ENCODE data around the gene DUSP28.

Gene DUSP28

DNA sequence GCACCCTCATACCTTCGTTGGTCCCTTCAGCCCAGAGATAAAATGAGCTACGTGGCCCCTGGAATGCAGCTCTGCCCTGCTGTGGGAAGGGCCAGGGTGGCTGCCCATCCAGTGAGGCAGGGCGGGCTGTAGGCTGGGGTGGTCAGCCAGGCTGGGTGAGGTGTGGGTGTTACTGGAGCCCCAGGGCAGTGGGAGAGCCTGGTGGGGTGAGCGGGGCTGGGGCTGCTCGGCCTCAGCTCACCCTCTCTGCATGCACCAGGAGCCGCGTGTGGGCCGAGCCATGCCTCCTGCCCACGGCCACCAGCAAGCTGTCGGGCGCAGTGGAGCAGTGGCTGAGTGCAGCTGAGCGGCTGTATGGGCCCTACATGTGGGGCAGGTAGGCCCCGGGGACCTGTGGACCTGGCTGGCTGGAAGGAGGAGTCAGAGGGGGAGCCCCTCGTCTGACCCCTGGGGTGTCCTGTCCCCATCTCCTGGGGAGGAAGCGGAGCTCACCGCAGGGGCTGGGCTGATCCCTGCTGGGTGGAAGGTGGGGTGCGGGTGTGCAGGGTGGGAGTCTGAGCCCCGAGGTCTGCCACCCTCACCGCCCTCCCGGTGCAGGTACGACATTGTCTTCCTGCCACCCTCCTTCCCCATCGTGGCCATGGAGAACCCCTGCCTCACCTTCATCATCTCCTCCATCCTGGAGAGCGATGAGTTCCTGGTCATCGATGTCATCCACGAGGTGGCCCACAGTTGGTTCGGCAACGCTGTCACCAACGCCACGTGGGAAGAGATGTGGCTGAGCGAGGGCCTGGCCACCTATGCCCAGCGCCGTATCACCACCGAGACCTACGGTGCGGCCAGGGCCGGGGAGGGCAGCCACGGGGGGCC lies 13.6 kb downstream of the DUSP28 start:
- no peak overlapping the region for H3K27ac ChIP-seq (ENCODE audit: low read depth, low read length, severe bottlenecking)
- no peaks in the 10 kb centered on the region for H3K9me3 ChIP-seq (ENCODE audit: control insufficient read depth, low read length)
- WGBS, 2 experiments (ENCODE audit: insufficient coverage in 2 of 2) = 90 to 94% methylated on average over 28 to 34 of the region's 37 CpGs
- no peak overlapping the region for H3K4me3 ChIP-seq (ENCODE audit: extremely low read depth, insufficient read depth, low read length, poor library complexity, severe bottlenecking)
- H3K36me3 ChIP-seq (ENCODE audit: control insufficient read depth, insufficient read depth, low read length) = peaks cover 26% of the 10 kb centered on the region
- peaks cover 6% of the 10 kb centered on the region for H3K4me1 ChIP-seq (ENCODE audit: control insufficient read depth, insufficient read depth, low read length, poor library complexity, severe bottlenecking)

DNA sequence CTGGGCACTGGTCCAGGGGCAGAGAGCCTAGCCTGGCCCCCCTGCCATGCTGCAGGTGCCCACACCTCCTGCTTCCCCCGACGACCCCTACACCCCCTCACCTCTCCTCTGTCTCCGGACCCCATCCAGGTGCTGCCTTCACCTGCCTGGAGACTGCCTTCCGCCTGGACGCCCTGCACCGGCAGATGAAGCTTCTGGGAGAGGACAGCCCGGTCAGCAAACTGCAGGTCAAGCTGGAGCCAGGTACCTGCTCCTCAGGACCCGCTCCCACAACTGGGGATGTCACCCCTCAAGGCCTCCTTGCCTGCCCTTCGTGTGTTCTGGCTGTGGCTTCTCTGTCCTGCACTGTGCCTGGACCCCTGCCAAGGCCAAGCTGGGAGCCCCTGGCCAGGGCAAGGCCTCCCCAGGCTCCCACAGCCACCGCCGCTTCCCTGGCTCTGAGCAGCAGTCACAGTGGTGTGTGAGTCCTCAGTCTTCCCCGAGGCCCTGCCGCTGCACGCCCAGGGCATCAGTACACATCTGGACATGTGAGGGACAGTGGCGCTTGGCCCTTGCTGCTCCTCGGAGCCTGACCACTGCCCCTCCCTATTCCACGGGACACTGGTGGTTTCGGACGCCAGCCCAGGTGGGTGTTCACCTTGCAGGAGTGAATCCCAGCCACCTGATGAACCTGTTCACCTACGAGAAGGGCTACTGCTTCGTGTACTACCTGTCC lies 14.4 kb downstream of the DUSP28 start:
- Histone ChIP-seq H3K9me3 (ENCODE audit: control insufficient read depth, low read length) (no peaks in the 10 kb centered on the region), H3K27ac (ENCODE audit: low read depth, low read length, severe bottlenecking) (no peak overlapping the region), H3K36me3 (ENCODE audit: control insufficient read depth, insufficient read depth, low read length) (peaks cover 29% of the 10 kb centered on the region), H3K4me3 (ENCODE audit: extremely low read depth, insufficient read depth, low read length, poor library complexity, severe bottlenecking) (no peak overlapping the region), H3K4me1 (ENCODE audit: control insufficient read depth, insufficient read depth, low read length, poor library complexity, severe bottlenecking) (peaks cover 8% of the 10 kb centered on the region)
- WGBS, 2 experiments (ENCODE audit: insufficient coverage in 2 of 2) = 88 to 93% methylated on average over 17 to 21 of the region's 21 CpGs

DNA sequence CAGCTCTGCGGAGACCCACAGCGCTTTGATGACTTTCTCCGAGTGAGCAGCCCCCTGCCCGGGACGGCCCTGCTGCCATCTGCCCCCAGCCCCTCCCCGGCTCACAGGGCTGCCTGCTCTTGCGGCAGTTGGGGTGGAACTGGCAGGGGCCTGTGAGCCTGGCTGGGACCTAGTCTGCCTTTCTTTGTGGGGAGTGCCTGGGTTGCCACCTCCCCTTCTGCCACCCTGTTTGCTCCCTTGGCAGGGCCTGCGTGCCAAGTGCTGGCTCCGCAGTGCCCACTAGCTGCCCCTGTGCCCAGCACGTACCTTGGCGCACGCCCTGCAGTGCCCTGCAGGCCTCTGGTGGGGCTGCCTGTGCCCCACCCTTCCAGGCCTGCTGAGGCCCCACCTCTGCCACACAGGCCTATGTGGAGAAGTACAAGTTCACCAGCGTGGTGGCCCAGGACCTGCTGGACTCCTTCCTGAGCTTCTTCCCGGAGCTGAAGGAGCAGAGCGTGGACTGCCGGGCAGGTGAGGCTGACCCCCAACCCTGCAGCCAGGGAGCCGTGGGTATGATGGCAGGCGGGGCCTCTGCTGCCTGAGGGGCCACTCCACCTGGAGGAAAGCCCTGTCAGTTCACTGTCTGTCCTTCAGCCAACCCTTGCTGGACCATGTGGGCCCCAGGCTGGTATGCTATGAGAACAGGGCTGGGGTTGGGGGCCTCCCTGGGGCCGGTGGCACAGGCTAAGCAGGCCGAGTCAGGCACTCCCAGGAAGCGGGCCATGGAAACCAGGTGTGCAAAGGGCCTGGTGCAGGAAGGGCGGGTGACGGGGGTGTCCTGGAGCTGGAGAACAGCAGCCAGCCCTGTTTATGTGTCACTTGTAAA lies 15.2 kb downstream of the DUSP28 start:
- WGBS, 2 experiments (ENCODE audit: insufficient coverage in 2 of 2) = 91 to 92% methylated on average over 19 to 23 of the region's 23 CpGs
- Histone ChIP-seq H3K9me3 (ENCODE audit: control insufficient read depth, low read length) (no peaks in the 10 kb centered on the region), H3K27ac (ENCODE audit: low read depth, low read length, severe bottlenecking) (no peak overlapping the region), H3K36me3 (ENCODE audit: control insufficient read depth, insufficient read depth, low read length) (peaks cover 32% of the 10 kb centered on the region), H3K4me3 (ENCODE audit: extremely low read depth, insufficient read depth, low read length, poor library complexity, severe bottlenecking) (no peak overlapping the region), H3K4me1 (ENCODE audit: control insufficient read depth, insufficient read depth, low read length, poor library complexity, severe bottlenecking) (peaks cover 15% of the 10 kb centered on the region)

DNA sequence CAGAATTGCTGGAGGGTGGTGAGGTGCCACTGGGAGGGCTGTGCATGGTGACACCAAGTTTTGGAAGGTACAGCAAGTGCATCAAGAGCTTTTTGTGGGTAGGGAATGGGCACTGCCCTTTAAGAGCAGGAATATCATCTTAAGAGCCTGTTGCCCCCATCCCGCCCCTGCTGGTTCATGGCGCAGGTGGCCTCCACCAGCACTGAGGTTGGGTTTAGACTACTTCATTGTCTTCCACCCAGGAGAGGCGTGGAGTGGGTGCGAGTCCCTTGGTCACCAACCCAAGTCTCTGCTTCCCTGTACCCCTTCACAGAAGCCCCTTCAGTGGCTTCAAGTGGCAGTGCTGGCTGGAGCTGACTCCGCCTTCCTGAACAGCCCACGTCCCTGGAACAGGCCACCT lies 15.9 kb downstream of the DUSP28 start:
- H3K36me3 ChIP-seq (ENCODE audit: control insufficient read depth, insufficient read depth, low read length) = peaks cover 32% of the 10 kb centered on the region
- no peaks in the 10 kb centered on the region for H3K9me3 ChIP-seq (ENCODE audit: control insufficient read depth, low read length)
- H3K4me3 ChIP-seq (ENCODE audit: extremely low read depth, insufficient read depth, low read length, poor library complexity, severe bottlenecking) = no peak overlapping the region
- WGBS, 2 experiments (ENCODE audit: insufficient coverage in 2 of 2) = 87 to 90% methylated on average over 4 of the region's 6 CpGs
- peaks cover 18% of the 10 kb centered on the region for H3K4me1 ChIP-seq (ENCODE audit: control insufficient read depth, insufficient read depth, low read length, poor library complexity, severe bottlenecking)
- H3K27ac ChIP-seq (ENCODE audit: low read depth, low read length, severe bottlenecking) = no peak overlapping the region

DNA sequence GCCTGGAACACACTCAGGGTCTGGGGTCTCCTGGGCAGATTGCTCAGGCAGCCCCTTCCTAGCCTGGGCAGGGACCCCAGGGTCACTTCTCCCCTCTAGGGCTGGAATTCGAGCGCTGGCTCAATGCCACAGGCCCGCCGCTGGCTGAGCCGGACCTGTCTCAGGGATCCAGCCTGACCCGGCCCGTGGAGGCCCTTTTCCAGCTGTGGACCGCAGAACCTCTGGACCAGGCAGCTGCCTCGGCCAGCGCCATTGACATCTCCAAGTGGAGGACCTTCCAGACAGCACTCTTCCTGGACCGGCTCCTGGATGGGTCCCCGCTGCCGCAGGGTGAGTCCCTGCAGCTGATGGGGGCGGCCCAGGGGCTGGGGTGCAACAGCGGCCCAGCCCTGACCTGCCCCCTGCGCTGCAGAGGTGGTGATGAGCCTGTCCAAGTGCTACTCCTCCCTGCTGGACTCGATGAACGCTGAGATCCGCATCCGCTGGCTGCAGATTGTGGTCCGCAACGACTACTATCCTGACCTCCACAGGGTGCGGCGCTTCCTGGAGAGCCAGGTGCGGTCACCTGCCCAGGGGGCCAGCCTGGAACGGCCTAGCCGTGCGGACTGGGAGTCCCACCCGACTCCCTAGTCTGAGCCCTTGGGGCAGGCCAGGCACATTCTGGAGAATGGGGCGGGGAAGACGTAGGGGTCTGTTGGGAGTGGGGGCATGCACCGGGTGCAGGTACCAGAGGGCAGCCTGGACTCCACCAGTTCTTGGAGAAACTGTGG lies 16.5 kb downstream of the DUSP28 start:
- H3K27ac ChIP-seq (ENCODE audit: low read depth, low read length, severe bottlenecking) = no peak overlapping the region
- 95 to 96% methylated on average over 30 to 32 of the region's 32 CpGs for WGBS, 2 experiments (ENCODE audit: insufficient coverage in 2 of 2)
- peaks cover 18% of the 10 kb centered on the region for H3K4me1 ChIP-seq (ENCODE audit: control insufficient read depth, insufficient read depth, low read length, poor library complexity, severe bottlenecking)
- peaks cover 36% of the 10 kb centered on the region for H3K36me3 ChIP-seq (ENCODE audit: control insufficient read depth, insufficient read depth, low read length)
- H3K4me3 ChIP-seq (ENCODE audit: extremely low read depth, insufficient read depth, low read length, poor library complexity, severe bottlenecking) = no peak overlapping the region
- no peaks in the 10 kb centered on the region for H3K9me3 ChIP-seq (ENCODE audit: control insufficient read depth, low read length)

DNA sequence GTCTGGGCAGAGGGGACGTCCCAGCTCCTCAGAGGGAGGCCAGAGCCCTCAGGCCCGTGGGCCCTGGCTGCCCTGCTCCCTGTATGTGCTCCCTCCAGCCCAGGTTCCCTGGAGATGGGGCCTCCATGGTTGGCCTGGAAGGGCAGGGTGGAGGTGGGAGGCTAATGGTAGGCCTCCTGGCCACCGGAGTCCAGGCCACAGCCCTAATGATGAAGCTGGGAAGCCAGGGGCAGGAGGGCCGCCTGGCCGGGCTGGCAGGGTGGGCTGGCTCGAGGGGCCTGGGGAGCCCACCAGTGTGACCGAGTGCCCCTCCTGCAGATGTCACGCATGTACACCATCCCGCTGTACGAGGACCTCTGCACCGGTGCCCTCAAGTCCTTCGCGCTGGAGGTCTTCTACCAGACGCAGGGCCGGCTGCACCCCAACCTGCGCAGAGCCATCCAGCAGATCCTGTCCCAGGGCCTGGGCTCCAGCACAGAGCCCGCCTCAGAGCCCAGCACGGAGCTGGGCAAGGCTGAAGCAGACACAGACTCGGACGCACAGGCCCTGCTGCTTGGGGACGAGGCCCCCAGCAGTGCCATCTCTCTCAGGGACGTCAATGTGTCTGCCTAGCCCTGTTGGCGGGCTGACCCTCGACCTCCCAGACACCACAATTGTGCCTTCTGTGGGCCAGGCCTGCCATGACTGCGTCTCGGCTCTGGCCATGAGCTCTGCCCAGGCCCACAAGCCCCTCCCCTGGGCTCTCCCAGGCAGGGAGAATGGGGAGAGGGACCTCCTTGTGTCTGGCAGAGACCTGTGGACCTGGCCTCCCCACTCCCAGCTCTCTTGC lies 17.3 kb downstream of the DUSP28 start:
- 91 to 94% methylated on average over 24 to 25 of the region's 26 CpGs for WGBS, 2 experiments (ENCODE audit: insufficient coverage in 2 of 2)
- no peaks in the 10 kb centered on the region for H3K9me3 ChIP-seq (ENCODE audit: control insufficient read depth, low read length)
- H3K27ac ChIP-seq (ENCODE audit: low read depth, low read length, severe bottlenecking) = no peak overlapping the region
- H3K4me1 ChIP-seq (ENCODE audit: control insufficient read depth, insufficient read depth, low read length, poor library complexity, severe bottlenecking) = peaks cover 18% of the 10 kb centered on the region
- peaks cover 37% of the 10 kb centered on the region for H3K36me3 ChIP-seq (ENCODE audit: control insufficient read depth, insufficient read depth, low read length)
- H3K4me3 ChIP-seq (ENCODE audit: extremely low read depth, insufficient read depth, low read length, poor library complexity, severe bottlenecking) = no peak overlapping the region

DNA sequence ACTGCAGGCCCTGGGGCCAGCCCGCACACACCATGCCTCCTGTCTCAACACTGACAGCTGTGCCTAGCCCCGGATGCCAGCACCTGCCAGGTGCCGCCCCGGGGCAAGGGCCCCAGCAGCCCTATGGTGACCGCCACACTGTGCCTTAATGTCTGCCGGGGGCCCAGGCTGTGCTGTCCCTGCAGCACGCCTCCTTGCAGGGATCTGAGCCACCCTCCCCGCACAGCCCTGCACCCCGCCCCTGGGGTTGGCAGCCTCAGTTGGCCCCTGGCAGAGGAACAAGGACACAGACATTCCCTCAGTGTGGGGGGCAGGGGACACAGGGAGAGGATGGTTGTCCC lies 17.9 kb downstream of the DUSP28 start:
- Histone ChIP-seq H3K4me3 (ENCODE audit: extremely low read depth, insufficient read depth, low read length, poor library complexity, severe bottlenecking) (no peak overlapping the region), H3K36me3 (ENCODE audit: control insufficient read depth, insufficient read depth, low read length) (peaks cover 43% of the 10 kb centered on the region), H3K27ac (ENCODE audit: low read depth, low read length, severe bottlenecking) (no peak overlapping the region), H3K4me1 (ENCODE audit: control insufficient read depth, insufficient read depth, low read length, poor library complexity, severe bottlenecking) (peaks cover 19% of the 10 kb centered on the region), H3K9me3 (ENCODE audit: control insufficient read depth, low read length) (no peaks in the 10 kb centered on the region)
- WGBS, 2 experiments (ENCODE audit: insufficient coverage in 2 of 2) = 93 to 100% methylated on average over 8 to 9 of the region's 9 CpGs

DNA sequence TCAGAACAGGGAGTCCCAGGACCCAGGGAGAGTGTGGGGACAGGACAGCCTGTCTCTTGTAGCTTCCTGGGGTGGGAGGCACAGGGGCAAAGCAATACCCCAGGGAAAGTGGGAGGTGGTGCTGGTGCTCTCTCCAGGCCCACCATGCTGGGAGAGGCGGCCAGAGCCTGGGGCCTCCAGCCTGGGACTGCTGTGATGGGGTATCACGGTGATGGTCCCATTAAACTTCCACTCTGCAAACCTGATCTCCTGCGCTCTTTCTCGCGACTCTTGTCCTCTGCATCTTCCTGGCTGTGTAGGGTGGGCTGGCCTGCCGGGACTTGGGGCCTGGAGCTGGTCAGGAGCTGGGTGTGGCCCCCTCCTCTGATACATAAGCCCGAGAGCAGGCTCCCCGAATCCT lies 18.3 kb downstream of the DUSP28 start:
- no peak overlapping the region for H3K4me3 ChIP-seq (ENCODE audit: extremely low read depth, insufficient read depth, low read length, poor library complexity, severe bottlenecking)
- WGBS, 2 experiments (ENCODE audit: insufficient coverage in 2 of 2) = 93 to 96% methylated on average over 6 to 7 of the region's 8 CpGs

DNA sequence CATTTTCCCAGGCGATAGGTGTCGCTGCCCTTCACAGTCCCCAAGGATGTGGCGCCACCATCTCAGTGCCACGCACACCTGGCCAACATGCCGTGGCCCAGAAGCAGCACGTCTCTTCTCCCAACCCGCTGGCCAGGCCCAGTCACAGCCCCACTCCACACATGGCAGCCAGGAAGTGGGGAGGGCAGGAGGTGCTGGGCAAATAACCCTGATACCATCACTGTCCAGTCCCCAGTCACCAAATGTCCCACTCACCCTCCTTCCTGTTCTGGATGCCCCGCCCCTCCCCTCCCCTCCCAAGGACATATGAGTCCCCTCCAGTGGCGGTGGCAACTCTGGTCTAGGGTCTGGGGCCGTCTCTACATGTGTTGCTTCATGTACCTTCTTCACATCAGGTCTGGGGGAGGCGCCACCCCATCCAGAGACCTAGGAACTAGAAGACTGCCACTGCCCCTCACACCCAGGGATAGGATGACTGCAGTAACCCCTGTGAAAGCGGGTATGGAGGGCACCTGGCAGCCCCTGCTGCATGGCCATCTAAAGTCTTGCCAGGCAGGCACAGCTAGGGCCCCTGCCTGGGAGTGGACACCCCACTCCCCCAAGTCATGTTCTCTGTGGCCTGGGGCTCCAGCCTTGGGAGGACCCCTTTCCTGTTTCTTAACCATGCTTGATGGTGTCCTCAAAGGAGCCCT lies 19.1 kb downstream of the DUSP28 start:
- Histone ChIP-seq H3K4me3 (ENCODE audit: extremely low read depth, insufficient read depth, low read length, poor library complexity, severe bottlenecking) (no peak overlapping the region), H3K36me3 (ENCODE audit: control insufficient read depth, insufficient read depth, low read length) (peaks cover 52% of the 10 kb centered on the region), H3K9me3 (ENCODE audit: control insufficient read depth, low read length) (no peaks in the 10 kb centered on the region), H3K4me1 (ENCODE audit: control insufficient read depth, insufficient read depth, low read length, poor library complexity, severe bottlenecking) (peaks cover 25% of the 10 kb centered on the region), H3K27ac (ENCODE audit: low read depth, low read length, severe bottlenecking) (no peak overlapping the region)
- WGBS, 2 experiments (ENCODE audit: insufficient coverage in 2 of 2) = 86 to 93% methylated on average over 6 to 10 of the region's 12 CpGs

More for the DNA sequence above, 18.3 kb downstream of the DUSP28 start:
- Histone ChIP-seq H3K9me3 (ENCODE audit: control insufficient read depth, low read length) (no peaks in the 10 kb centered on the region), H3K36me3 (ENCODE audit: control insufficient read depth, insufficient read depth, low read length) (peaks cover 47% of the 10 kb centered on the region), H3K4me1 (ENCODE audit: control insufficient read depth, insufficient read depth, low read length, poor library complexity, severe bottlenecking) (peaks cover 23% of the 10 kb centered on the region), H3K27ac (ENCODE audit: low read depth, low read length, severe bottlenecking) (no peak overlapping the region)
